ENCODE data around the gene CRHR2.
A peak's percentile ranks its signal among the peaks of the same experiment; 100 is the strongest.

Gene CRHR2

GRCh38 chr7:30706316-30706715 is 24.1 kb upstream of the CRHR2 start:
- no peak overlapping the region for H3K4me3 ChIP-seq (ENCODE audit: low read length)
- no peak for TF ChIP-seq CTCF (IDR thresholded peaks at IDR 0.05; ENCODE audit: low read length)
- no peaks in the 10 kb centered on the region for H3K9me3 ChIP-seq (replicated peaks; ENCODE audit: insufficient read depth, low read length)
- no peaks in the 10 kb centered on the region for H3K79me2 ChIP-seq (ENCODE audit: low read length)
- H3K27me3 ChIP-seq (replicated peaks; ENCODE audit: insufficient read depth, low read length) = no peaks in the 10 kb centered on the region
- no peak overlapping the region for H3K27ac ChIP-seq (ENCODE audit: low read length)
- H3K4me2 ChIP-seq (ENCODE audit: low read depth, low read length) = no peak overlapping the region
- H3K9me2 ChIP-seq (replicated peaks; ENCODE audit: insufficient read depth, low read length) = no peaks in the 10 kb centered on the region
- H4K20me1 ChIP-seq (ENCODE audit: insufficient read depth, low read length) = no peaks in the 10 kb centered on the region
- H2AFZ ChIP-seq (ENCODE audit: low read length) = no peak overlapping the region
- H3K9ac ChIP-seq (ENCODE audit: low read length) = no peak overlapping the region
- 0 out of 2 replicates have a peak, but pooled peaks cover 9% of the 10 kb centered on the region for H3K4me1 ChIP-seq (ENCODE audit: low read length)
- DNase-seq = no peak
- no peaks in the 10 kb centered on the region for H3F3A ChIP-seq (ENCODE audit: insufficient read depth, low read length)
- H3K36me3 ChIP-seq (replicated peaks; ENCODE audit: insufficient read depth, low read length) = no peaks in the 10 kb centered on the region

- DNase-seq = no peak
- H3K4me3 ChIP-seq (ENCODE audit: low read length) = 0 out of 2 replicates have a peak overlapping the region, but pooled peaks have one; percentile 25
- peak overlapping the region; percentile 2; the same call in 1 of the 2 replicates for H3K27ac ChIP-seq (ENCODE audit: low read length)
- peak overlapping the region; percentile 34; the same call in 1 of the 2 replicates for H2AFZ ChIP-seq (ENCODE audit: low read length)
- H3K36me3 ChIP-seq (replicated peaks; ENCODE audit: insufficient read depth, low read length) = no peaks in the 10 kb centered on the region
- no peaks in the 10 kb centered on the region for H3K9me3 ChIP-seq (replicated peaks; ENCODE audit: insufficient read depth, low read length)
- H3K9me2 ChIP-seq (replicated peaks; ENCODE audit: insufficient read depth, low read length) = no peaks in the 10 kb centered on the region
- H3K4me2 ChIP-seq (ENCODE audit: low read depth, low read length) = peak overlapping the region; percentile 57
- no peaks in the 10 kb centered on the region for H3K27me3 ChIP-seq (replicated peaks; ENCODE audit: insufficient read depth, low read length)
- no peaks in the 10 kb centered on the region for H3K79me2 ChIP-seq (ENCODE audit: low read length)
- H3K9ac ChIP-seq (ENCODE audit: low read length) = no peak overlapping the region
- H3K4me1 ChIP-seq (ENCODE audit: low read length) = 0 out of 2 replicates have a peak, but pooled peaks cover 9% of the 10 kb centered on the region
- TF ChIP-seq EZH2phosphoT487 (IDR thresholded peaks at IDR 0.05; ENCODE audit: low read length) = no peak
- no peak for TF ChIP-seq CTCF (IDR thresholded peaks at IDR 0.05; ENCODE audit: low read length)
- TF ChIP-seq EZH2 (optimal IDR thresholded peaks at IDR 0.05; ENCODE audit: low read depth, low read length) = no peak
- H3F3A ChIP-seq (ENCODE audit: insufficient read depth, low read length) = no peaks in the 10 kb centered on the region
- H4K20me1 ChIP-seq (ENCODE audit: insufficient read depth, low read length) = no peaks in the 10 kb centered on the region
Measured at GRCh38 chr7:30705596-30705995, 23.3 kb upstream of the CRHR2 start.

- DNase-seq = peak; percentile 31
- Histone ChIP-seq H3K9me2 (replicated peaks; ENCODE audit: insufficient read depth, low read length) (no peaks in the 10 kb centered on the region), H3K9ac (ENCODE audit: low read length) (no peak overlapping the region), H3K4me2 (ENCODE audit: low read depth, low read length) (peak overlapping the region; percentile 57), H3F3A (ENCODE audit: insufficient read depth, low read length) (no peaks in the 10 kb centered on the region), H2AFZ (ENCODE audit: low read length) (0 out of 2 replicates have a peak overlapping the region, but pooled peaks have one; percentile 34), H3K27ac (ENCODE audit: low read length) (peak overlapping the region; percentile 2; the same call in 1 of the 2 replicates), H3K79me2 (ENCODE audit: low read length) (no peaks in the 10 kb centered on the region), H4K20me1 (ENCODE audit: insufficient read depth, low read length) (no peaks in the 10 kb centered on the region), H3K9me3 (replicated peaks; ENCODE audit: insufficient read depth, low read length) (no peaks in the 10 kb centered on the region), H3K36me3 (replicated peaks; ENCODE audit: insufficient read depth, low read length) (no peaks in the 10 kb centered on the region), H3K27me3 (replicated peaks; ENCODE audit: insufficient read depth, low read length) (no peaks in the 10 kb centered on the region), H3K4me1 (ENCODE audit: low read length) (0 out of 2 replicates have a peak, but pooled peaks cover 9% of the 10 kb centered on the region), H3K4me3 (ENCODE audit: low read length) (0 out of 2 replicates have a peak overlapping the region, but pooled peaks have one; percentile 25)
- TF ChIP-seq EZH2phosphoT487 (IDR thresholded peaks at IDR 0.05; ENCODE audit: low read length) (no peak), CTCF (IDR thresholded peaks at IDR 0.05; ENCODE audit: low read length) (no peak), EZH2 (optimal IDR thresholded peaks at IDR 0.05; ENCODE audit: low read depth, low read length) (no peak)
Measured at GRCh38 chr7:30705008-30705407, 22.8 kb upstream of the CRHR2 start.
